Suprapubic skin (tissue), 4 donors: ENCODE results near the gene LIN37.

Experiments
- EP300 ChIP-seq: sonication (generic); formaldehyde crosslinking; IDR thresholded peaks from one replicate; pipeline ENCODE4 v1.6.1; 2017; ENCODE audit warnings: antibody characterized with exemption
- POLR2A ChIP-seq, 2 donors: fragments of 450-650 bp; IDR thresholded peaks; one replicate each; pipeline ENCODE4 v1.6.1; 2017; ENCODE audit warnings: antibody characterized with exemption in 2 of 2, mild to moderate bottlenecking in 2 of 2, moderate library complexity in 2 of 2
- POLR2AphosphoS5 ChIP-seq, 3 donors: sonication (generic); formaldehyde crosslinking; IDR thresholded peaks; one replicate each; pipeline ENCODE4 v1.6.1; 2017; ENCODE audit warnings: antibody characterized with exemption in 3 of 3
- TF ChIP-seq, protein P1 (sequence below), 2 donors: fragments of 200-600 bp in 1 of 2; fragments of 450-650 bp in 1 of 2; sonication (generic) in 1 of 2; IDR thresholded peaks; one replicate each; pipeline ENCODE4 v1.5.1; 2016 to 2019; ENCODE audit warnings: antibody characterized with exemption in 2 of 2, mild to moderate bottlenecking in 1 of 2, moderate library complexity in 1 of 2

DNA sequence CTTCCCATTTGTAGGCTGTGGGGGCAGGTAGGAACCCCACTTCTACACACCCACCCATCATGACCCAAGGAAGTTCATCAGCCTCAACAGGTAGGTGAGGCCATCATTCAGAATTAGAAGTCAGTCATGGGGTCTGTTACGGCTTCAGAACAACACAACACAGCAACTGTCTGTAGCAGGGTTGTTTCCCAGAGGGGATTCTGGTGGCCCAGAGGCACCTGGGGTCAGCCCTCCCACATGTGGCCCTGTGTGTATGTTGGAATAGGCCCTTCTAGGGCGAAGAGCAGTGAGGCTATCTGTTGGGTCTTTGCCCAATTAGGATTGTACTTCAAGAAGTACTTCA is 9.5 kb upstream of the LIN37 start:
- TF ChIP-seq POLR2A (IDR thresholded peaks at IDR 0.05) (no peak), EP300 (no peak), POLR2AphosphoS5 (IDR thresholded peaks at IDR 0.05) (no peak)
- TF ChIP-seq, protein P1, sequence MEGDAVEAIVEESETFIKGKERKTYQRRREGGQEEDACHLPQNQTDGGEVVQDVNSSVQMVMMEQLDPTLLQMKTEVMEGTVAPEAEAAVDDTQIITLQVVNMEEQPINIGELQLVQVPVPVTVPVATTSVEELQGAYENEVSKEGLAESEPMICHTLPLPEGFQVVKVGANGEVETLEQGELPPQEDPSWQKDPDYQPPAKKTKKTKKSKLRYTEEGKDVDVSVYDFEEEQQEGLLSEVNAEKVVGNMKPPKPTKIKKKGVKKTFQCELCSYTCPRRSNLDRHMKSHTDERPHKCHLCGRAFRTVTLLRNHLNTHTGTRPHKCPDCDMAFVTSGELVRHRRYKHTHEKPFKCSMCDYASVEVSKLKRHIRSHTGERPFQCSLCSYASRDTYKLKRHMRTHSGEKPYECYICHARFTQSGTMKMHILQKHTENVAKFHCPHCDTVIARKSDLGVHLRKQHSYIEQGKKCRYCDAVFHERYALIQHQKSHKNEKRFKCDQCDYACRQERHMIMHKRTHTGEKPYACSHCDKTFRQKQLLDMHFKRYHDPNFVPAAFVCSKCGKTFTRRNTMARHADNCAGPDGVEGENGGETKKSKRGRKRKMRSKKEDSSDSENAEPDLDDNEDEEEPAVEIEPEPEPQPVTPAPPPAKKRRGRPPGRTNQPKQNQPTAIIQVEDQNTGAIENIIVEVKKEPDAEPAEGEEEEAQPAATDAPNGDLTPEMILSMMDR (IDR thresholded peaks at IDR 0.05), result no peak
